OCI-LY1 (cell line): ENCODE data around the gene IGFBPL1.

ENCODE experiments used
- EZH2 ChIP-seq: fragments of 200-600 bp; sonication (generic), shearing (Covaris generic); IDR thresholded peaks from 2 replicates; pipeline ENCODE4 v1.8.0; 2017; ENCODE audit warnings: borderline replicate concordance, mixed run types, mild to moderate bottlenecking, antibody characterized with exemption, low read length, moderate library complexity, mixed read lengths
- TF ChIP-seq, protein P1 (sequence below): fragments of 200-600 bp; sonication (generic), shearing (Covaris generic); IDR thresholded peaks from 2 replicates; pipeline ENCODE4 v1.5.1; 2017; ENCODE audit warnings: mild to moderate bottlenecking, antibody characterized with exemption, low read length, moderate library complexity, mixed read lengths

DNA sequence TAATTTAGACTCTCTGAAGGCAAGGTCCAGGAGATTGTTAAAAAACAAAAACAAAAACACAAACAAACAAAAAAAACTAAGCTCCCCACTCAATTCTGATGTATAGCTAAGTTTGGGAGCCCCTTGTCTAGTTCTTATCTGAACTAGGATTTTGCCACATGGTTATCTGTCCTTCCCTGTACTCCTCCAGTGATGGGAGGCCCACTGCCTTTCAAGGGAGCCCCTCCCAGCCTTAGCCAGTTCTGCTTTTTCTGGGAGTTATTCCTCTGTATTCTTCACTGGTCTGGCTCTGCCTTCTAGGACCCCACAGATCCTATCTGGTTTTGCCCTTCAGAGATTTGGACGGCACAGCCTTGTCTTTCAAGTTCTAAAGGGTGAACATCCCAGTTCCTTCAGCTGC, 33.8 kb downstream of the IGFBPL1 start:
- TF ChIP-seq, protein P1, sequence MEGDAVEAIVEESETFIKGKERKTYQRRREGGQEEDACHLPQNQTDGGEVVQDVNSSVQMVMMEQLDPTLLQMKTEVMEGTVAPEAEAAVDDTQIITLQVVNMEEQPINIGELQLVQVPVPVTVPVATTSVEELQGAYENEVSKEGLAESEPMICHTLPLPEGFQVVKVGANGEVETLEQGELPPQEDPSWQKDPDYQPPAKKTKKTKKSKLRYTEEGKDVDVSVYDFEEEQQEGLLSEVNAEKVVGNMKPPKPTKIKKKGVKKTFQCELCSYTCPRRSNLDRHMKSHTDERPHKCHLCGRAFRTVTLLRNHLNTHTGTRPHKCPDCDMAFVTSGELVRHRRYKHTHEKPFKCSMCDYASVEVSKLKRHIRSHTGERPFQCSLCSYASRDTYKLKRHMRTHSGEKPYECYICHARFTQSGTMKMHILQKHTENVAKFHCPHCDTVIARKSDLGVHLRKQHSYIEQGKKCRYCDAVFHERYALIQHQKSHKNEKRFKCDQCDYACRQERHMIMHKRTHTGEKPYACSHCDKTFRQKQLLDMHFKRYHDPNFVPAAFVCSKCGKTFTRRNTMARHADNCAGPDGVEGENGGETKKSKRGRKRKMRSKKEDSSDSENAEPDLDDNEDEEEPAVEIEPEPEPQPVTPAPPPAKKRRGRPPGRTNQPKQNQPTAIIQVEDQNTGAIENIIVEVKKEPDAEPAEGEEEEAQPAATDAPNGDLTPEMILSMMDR = no peak
- no peak for TF ChIP-seq EZH2
